Measurements from ENCODE around the gene SERPINB1.

Gene SERPINB1

DNA sequence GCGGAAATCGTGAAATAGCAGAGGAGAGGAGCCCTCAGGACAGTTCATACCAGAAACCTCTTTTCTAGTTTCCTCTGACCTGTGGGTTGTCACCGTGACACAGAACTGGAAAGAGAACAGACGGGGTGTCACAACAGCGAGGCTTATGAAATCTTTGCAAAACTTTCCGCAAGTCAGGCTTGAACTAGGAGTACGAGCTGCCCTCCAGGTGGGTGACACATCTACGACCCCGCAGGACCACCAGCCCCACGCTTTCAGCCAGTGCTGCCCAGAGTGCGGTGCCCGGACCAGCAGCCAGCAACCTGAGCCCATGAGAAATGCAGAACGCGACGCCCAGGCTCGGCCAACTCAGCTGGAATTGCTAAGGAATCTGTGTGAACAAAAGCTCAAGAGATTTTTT is 45.7 kb downstream of the SERPINB1 start:
- in situ Hi-C loops (cut with HindIII; ENCODE audit: low sequenced_read_pairs), result no loop called here

DNA sequence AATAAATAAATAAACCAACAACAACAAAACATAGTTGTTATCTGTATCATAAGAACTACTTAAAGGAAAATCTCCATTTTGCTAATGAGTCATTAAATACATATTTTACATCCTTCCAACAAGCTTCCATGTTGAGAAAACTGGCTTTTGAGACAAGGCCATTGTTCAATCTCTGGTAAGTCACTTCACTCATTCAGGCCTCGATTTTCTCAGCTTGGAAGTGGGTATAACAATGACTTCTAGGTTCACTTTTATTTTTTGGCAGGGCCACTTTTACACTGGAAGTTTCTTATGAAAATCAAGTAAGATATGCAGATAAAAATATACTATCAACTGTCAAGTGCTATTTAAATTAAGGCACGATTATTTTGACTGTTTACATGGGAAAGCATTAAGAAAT is 46.5 kb downstream of the SERPINB1 start:
- in situ Hi-C loops (cut with HindIII; ENCODE audit: low sequenced_read_pairs), result no loop called here

DNA sequence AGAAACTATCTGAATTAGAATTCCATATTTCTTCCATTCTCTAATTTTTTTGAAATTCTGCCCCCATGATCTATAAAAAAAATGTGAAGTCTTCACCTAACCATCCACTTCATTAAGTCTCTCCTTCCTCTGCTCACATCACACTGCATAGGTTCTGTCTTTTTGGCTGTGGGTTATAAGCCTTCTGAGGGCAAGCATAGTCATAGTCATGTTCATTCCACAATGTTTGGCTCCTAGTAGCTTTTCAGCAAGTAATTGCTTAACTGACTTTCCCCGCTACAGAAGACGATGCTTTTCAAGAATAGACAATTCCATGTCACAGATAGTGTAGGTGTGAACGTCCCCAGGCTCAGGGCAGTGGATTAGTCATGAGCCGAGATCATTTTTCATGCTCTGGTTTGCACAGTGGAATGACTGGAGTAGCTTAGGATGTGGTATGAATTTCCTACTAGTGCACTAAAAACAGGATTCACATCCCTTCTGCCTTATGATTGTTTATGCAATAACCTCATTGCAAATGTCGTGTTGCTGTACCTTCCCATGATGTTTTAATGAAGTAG is 47.4 kb downstream of the SERPINB1 start:
- in situ Hi-C loops (cut with HindIII; ENCODE audit: low sequenced_read_pairs), result loop anchor here (5.0 kb wide), 2 partner anchors 38 to 98 kb away; no protein-coding TSS in a partner anchor

DNA sequence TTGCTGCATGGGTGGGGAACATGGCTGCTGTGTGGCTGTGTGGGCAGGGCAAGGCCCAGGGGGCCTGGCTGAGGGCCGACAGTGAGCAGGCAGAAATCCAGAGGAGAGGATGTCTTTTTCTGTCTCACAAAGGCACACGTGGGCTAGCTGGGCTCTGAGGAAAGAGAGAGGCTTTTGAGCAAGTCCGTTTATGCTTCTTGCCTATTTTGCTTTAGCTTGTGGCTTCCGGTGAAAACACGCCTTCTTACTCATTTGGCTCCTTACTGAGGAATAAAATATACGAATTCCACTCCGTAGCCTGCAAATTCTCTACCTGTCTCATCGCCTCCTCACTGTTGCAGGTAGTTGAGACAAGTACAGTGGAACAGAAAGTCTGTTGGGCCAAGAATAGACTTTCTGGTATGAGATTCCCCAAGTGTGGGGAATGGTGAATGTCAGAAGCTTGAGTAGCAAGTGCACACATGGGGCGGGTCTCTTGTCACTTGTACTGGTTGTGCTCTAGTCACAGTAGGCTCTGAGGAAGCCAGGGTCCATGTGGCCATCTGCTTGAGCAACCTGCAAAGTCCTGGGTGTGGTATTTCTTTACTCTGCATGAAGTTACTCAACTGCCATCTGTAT is 48.0 kb downstream of the SERPINB1 start:
- in situ Hi-C loops (cut with HindIII; ENCODE audit: low sequenced_read_pairs), result loop anchor here (5.0 kb wide), 2 partner anchors 39 to 99 kb away; no protein-coding TSS in a partner anchor

DNA sequence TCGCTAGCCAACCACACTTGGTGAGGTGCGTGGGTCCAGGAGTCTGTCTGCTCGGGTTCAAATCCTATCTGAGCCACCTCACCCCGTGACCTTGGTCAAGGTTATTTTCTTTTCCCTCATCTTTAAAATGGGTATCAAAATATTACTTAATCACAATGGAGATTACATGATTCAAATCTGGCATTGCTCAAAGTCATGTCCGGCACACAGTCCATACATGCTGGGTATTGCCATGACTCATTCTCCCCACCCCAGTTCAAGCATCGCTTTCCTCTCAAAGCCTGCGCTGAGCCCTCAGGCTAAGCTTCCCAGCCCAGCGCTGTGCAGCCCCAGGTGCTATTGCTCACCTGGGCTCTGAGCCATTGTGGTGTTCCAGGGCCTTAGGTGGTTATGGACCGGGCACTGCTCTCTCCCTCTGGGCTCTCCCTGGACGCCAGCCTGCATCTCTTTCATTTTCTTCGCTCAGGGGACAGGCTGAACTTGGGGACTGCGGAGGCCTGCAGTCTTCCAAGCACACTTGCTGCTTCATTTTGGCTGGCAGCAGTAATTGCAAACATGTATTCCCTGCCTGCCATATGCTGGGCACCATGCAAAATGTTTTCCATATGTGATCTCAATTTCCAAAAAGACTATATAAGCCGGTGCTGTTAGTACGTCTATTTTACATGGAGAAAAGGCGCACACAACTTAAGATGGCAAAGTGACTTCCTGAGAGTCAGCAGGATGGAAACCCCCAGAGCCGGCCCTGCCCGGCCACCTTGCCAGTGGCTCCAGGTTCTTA is 49.1 kb downstream of the SERPINB1 start:
- in situ Hi-C loops (cut with HindIII; ENCODE audit: low sequenced_read_pairs), result loop anchor here (5.0 kb wide), 2 partner anchors 40 to 100 kb away; no protein-coding TSS in a partner anchor

DNA sequence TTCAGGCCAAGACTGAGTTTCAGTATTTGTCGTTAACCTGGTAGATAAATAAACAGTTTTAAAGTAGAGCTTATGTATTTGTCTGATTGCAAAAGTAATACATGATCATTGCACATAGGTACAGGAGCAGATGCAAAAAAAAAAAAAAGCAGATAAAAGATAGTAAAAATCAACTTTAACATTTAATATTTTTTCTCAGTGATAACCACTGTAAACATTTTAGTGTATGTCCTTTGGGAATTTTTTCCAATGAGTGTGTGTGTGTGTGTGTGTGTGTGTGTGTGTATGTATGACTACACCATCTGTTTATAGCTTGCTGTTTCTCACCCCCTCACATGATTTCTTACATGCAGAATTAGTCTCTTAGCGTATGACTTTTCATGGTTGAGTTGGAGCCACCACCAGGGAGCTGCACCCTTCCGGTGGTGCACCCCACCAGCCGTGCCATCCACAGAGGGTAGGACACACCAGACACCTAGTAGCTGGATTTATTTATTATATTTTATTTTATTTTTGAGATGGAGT is 50.2 kb downstream of the SERPINB1 start:
- in situ Hi-C loops (cut with HindIII; ENCODE audit: low sequenced_read_pairs), result loop anchor here (5.0 kb wide), 2 partner anchors 41 to 101 kb away; no protein-coding TSS in a partner anchor

DNA sequence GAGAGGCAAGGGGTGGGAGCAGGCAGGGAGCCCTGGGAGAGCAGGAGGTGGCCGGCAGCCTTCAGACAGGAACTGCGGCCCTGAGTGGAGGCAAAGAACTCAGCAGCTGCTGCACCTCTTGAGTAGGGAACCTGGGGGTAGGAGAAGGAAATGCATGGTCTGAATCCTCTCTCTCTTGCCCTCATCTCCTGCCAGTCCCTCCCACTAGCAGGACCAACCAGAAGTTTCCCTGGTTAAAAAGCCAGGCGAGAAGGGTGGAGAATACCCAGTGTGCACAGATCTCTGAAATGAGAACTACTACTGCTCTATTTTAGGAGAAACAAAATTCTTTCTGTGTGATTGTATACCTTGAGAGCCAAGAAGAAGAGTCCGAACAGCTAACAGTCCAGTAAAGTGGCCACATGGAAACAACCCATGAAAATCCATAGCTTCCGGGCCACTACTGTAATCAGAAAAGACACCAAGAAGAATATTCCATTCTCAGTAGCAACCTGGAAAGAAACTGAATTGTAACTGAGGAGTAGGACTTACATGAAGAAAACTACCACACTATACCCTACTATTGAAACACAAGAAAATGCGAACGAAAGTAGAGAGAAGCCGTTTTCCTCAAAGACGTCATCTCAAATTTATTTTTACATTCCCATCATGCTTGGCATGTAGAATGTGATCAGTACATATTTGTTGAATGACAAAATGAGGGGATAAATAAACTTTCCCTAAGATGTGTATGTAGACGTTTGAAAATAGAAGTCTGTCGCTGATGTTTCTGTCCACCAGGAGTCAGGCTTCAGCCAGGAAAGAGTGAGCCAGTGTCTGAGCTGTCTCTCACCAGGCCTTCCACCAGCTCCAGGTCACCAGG is 50.8 kb downstream of the SERPINB1 start:
- in situ Hi-C loops (cut with HindIII; ENCODE audit: low sequenced_read_pairs), result loop anchor here (5.0 kb wide), 2 partner anchors 41 to 101 kb away; no protein-coding TSS in a partner anchor

DNA sequence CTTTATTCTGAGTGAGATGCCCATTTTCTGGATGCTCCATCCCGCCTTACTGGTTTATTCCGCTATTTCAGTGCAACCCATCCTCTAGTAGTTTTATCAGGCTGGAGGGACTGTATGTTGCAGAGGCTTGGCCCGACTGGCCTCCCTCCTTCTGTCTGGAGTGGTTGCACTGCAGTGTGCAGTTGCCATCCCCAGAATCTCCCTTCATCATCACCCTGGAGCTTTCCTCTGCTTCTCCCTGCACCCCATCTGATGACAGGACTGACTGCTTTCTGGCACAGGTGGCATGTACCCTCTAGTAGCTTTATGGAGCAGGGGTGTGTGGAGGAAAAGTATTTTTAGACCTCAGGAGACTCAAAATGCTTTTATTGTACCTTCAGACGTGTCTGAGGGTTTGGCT is 55.4 kb downstream of the SERPINB1 start:
- in situ Hi-C loops (cut with HindIII; ENCODE audit: low sequenced_read_pairs), result no loop called here

DNA sequence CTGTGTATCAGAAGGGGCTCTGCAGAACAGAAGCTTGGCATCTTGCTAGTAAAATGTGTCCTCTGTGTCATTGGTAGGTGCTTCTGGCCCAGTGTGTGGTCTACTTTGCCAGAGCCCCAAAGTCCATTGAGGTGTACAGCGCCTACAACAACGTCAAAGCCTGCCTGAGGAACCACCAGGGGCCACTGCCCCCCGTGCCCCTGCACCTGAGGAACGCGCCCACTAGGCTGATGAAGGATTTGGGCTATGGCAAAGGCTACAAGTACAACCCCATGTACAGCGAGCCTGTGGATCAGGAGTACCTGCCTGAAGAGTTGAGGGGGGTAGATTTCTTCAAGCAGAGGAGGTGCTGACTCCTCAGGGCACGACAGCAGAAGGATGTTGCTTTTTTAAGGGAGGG is 56.7 kb downstream of the SERPINB1 start:
- in situ Hi-C loops (cut with HindIII; ENCODE audit: low sequenced_read_pairs), result no loop called here

DNA sequence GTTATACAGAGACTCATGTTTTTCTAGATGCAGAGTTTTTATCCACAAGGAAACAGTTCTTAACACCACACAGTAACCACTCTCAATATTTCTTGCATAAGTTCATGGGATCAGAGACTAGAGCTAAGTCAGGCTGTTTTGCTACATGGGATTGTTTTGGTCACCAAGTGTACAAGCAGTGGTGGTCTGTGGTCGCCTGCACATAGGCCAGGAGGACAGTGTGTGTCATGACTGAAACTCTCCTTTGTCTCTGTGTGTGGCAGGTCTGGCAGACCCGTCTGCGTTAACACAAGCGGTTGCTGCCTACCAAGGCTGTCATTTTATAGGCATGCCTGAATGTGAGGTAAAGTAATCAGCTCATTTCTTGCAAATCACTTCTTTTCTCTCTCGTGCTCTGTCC is 57.6 kb downstream of the SERPINB1 start:
- in situ Hi-C loops (cut with HindIII; ENCODE audit: low sequenced_read_pairs), result no loop called here

DNA sequence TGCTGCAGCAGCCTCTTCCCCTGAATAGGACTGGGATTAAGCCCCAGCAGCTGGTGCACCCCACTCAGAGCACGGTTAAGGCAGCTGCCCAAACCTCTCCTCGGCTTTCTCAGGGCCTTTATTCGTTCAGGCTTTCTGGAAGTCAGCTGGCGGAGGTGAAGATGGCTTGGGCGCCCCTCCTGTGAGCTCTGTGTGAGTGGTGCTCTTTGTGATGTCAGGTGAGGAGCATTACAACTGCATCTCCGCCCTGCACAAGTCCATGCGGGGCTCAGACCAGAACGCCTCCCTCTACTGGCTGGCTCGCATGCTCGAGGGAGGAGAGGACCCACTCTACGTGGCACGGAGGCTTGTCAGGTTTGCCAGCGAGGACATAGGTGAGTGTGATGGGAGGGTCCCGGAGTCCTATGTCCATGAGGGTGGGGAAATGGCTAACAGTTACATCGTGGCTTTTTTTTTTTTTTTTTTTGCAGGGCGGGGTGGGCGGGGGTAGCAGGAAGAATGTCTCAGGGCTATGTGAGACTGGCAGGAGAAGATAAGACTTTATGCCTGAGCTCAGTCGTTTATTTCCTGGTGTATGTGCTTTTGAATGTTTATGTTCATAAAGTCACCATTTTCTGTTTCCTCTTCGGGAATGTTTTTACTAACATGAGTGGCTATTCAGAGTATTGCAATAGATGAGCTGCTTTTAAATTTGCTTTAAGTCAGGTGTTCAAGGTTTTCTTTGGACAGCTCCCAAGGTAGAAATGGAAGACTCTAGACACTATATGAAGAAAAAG is 58.3 kb downstream of the SERPINB1 start:
- in situ Hi-C loops (cut with HindIII; ENCODE audit: low sequenced_read_pairs), result no loop called here

DNA sequence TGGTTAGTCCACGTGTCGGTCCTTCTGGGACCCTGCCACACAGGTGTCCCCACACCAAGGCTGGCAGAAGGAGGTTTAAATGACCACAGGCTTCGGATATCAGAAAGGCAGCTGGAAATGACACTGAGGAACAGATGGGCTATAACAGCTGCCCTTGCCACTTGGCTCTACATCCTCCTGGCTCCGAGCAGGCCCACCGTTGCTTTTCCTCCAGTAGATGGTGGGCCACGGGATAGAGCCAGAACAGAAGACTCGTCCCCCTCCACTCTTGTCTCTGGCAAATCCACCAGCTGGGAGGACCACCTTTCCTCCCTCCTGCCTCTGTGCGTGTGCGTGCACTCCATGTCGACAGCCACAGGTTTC is 58.9 kb downstream of the SERPINB1 start:
- in situ Hi-C loops (cut with HindIII; ENCODE audit: low sequenced_read_pairs), result no loop called here

DNA sequence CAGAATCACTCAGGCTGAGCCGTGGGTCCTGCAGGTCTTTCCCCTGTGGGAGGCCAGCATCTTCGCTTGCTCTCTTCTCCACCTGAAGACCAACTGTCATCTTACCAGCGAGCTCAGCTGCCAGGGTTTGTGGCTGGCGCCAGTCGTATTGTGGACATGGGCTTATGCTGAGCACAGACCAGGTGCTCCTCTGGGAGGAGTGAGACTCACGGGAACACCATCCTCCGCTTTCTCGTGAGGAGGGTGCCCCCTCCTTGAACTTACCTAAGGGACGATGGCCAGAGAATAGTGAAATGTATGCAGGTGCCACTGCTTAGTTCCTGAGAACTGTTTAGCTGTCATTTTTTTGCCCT is 59.3 kb downstream of the SERPINB1 start:
- in situ Hi-C loops (cut with HindIII; ENCODE audit: low sequenced_read_pairs), result no loop called here
